Activated CD4-positive, alpha-beta T cell treated with anti-CD3 and anti-CD28 coated beads, Interleukin-2, amount 10 ng/mL, durations not matched to agents 24 days and 14 days (primary cell): ENCODE measurements around the gene BATF. TPM values are rescaled to one million over a fixed set of nuclear protein-coding genes. Genes with fewer than 3 reads are reported as not detected.

Experiments
- DNase-seq: peaks from one replicate; pipeline ENCODE4 v3.0.0; 2022
- H3K27ac Mint-ChIP-seq: one replicate; pipeline ENCODE4 v1.8.0; 2022; ENCODE audit warnings: mild to moderate bottlenecking, mixed read lengths
- H3K27me3 Mint-ChIP-seq: one replicate; pipeline ENCODE4 v1.8.0; 2022; ENCODE audit warnings: mixed read lengths
- H3K36me3 Mint-ChIP-seq: one replicate; pipeline ENCODE4 v1.8.0; 2022; ENCODE audit warnings: low read depth, mild to moderate bottlenecking, mixed read lengths
- H3K4me1 Mint-ChIP-seq: one replicate; pipeline ENCODE4 v1.8.0; 2021; ENCODE audit warnings: mixed read lengths
- H3K4me3 Mint-ChIP-seq: one replicate; pipeline ENCODE4 v1.8.0; 2022; ENCODE audit warnings: mild to moderate bottlenecking, moderate library complexity, mixed read lengths
- H3K9me3 Mint-ChIP-seq: one replicate; pipeline ENCODE4 v1.8.0; 2021; ENCODE audit warnings: mixed read lengths
- intact Hi-C: fragments of 100-400 bp; cut with micrococcal nuclease; formaldehyde crosslinking; loops from one replicate; pipeline ENCODE4 v1.15.1; 2023
- total RNA-seq: library from RNA; stranded (reverse); gene quantifications from 2 replicates; pipeline ENCODE4 v1.2.3, GENCODE V29; 2022

Gene BATF
- total RNA-seq, 1 donor from 2014 or later = 178 TPM

DNA sequence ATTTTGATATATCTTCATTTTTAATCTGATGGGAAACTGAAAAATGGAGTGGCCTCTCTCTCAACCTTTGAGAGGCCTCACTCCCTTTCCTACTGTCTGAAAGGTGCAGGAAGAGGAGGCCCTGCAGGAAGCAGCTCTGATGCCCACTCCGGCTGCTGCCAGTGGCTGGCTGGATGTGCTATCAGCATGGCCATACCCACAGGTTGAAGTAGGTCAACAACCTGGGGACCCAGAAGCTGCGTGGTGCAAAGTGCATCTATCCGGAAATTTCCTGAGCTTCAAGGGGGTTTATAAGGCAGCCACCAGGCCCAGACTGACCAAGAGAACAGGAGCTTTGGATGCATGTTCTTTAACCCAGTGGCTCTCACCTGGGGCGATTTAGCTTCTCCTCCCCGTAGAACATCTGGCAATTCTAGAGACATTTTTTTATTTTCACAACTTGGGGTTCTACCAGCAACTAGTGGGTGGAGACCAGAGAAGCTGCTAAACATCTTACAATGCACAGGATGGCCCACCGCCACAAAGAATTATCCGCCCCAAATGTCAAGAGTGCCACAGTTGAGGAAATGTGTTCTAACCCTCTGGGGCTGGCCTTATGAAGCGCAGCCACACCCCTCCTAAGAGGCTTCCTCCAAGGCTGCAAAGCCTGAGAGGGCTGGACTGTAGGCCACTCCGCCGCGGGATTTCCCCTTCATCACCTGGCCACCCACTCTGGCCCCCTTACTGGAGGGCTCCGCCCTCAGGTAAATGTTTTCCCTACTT lies 8.2 kb upstream of the BATF start:
- Mint-ChIP-seq H3K4me3 (no peak overlapping the region), H3K27ac (no peak overlapping the region), H3K4me1 (peaks cover 42% of the 10 kb centered on the region), H3K36me3 (peaks cover 5% of the 10 kb centered on the region), H3K9me3 (peaks cover 9% of the 10 kb centered on the region), H3K27me3 (no peaks in the 10 kb centered on the region)
- DNase-seq = peak; percentile 57
- intact Hi-C loops = no loop called here

DNA sequence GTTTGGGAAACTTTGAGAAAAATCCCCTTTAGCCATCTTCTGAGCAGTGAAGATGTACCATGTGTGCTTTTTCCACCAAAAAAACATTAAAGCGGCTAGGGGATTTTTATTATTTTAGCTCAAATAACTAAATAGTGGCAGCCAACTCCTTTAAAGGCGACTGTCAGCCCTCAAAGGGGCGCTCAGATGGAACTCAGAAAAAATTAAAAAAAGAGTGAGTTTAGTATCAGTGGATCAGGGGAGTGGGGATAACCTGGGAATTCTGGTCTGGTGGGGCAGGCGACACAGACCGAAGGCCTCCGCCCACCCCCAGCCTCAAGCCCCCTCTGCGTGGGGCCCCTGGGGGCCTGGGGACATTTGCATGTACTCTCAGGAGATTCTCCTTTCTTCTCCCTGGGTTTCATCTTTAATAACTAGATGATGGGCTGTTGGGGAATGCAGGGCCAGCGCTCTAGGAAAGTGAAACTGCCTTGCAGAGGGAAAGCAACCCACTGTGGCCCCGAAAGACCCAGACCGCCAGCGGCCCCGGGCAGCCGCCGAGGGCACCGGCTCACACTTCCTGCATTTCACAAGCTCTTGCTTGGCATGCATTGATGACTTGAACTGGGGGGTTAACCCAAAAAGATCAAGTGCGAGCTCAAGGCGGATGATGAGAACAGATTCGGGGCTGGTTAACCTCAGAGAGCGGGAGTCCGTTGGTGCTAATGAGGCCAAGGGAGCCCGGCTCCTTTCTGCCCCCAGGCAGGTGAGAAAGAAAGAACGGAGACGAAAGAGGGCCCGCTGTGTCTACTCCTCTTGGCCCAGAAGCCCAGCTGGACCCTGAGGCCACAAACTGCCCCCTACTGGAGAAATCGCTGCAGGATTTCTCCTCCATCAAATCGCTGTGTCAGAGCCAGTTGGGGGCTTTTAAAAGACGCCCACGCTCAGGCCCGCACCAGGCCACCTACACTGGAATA lies 7.3 kb upstream of the BATF start:
- H3K27ac Mint-ChIP-seq = peak overlapping the region; percentile 92
- peaks cover 5% of the 10 kb centered on the region for H3K36me3 Mint-ChIP-seq
- no peaks in the 10 kb centered on the region for H3K27me3 Mint-ChIP-seq
- H3K9me3 Mint-ChIP-seq = peaks cover 9% of the 10 kb centered on the region
- DNase-seq = peak; percentile 83
- peak overlapping the region; percentile 83 for H3K4me3 Mint-ChIP-seq
- peaks cover 44% of the 10 kb centered on the region for H3K4me1 Mint-ChIP-seq
- intact Hi-C loops = no loop called here

GRCh38 chr14:75515629-75515996 lies 6.7 kb upstream of the BATF start:
- DNase-seq = peak; percentile 55
- no peaks in the 10 kb centered on the region for H3K27me3 Mint-ChIP-seq
- H3K36me3 Mint-ChIP-seq = peaks cover 5% of the 10 kb centered on the region
- intact Hi-C loops = no loop called here
- peak overlapping the region; percentile 83 for H3K4me3 Mint-ChIP-seq
- peaks cover 9% of the 10 kb centered on the region for H3K9me3 Mint-ChIP-seq
- peak overlapping the region; percentile 60 for H3K27ac Mint-ChIP-seq
- H3K4me1 Mint-ChIP-seq = peaks cover 45% of the 10 kb centered on the region

DNA sequence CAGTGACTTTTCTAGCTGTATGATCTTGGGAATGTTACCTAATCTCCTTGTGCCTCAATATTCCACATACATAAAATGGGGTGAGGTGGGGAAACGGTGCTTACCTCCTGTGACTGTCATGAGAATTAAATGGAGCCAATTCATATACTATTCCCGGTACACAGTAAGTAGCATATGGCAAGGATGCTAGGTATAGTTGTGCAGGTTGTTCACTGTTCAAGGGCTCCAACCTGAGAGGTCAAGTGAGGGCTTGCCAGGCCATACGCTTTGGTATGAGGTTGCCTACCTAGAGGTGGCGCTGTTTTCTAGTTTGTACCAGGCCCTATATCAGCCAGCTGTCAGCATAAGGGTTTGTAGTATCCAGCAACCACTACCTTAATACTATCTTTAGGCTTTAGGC lies 3.6 kb upstream of the BATF start:
- intact Hi-C loops = loop anchor here (2.0 kb wide), 1 partner anchor 136 kb away; no protein-coding TSS in a partner anchor
- DNase-seq = peak; percentile 83
- Mint-ChIP-seq H3K9me3 (no peaks in the 10 kb centered on the region), H3K27ac (no peak overlapping the region), H3K36me3 (peaks cover 16% of the 10 kb centered on the region), H3K4me1 (peaks cover 57% of the 10 kb centered on the region), H3K4me3 (no peak overlapping the region), H3K27me3 (no peaks in the 10 kb centered on the region)

DNA sequence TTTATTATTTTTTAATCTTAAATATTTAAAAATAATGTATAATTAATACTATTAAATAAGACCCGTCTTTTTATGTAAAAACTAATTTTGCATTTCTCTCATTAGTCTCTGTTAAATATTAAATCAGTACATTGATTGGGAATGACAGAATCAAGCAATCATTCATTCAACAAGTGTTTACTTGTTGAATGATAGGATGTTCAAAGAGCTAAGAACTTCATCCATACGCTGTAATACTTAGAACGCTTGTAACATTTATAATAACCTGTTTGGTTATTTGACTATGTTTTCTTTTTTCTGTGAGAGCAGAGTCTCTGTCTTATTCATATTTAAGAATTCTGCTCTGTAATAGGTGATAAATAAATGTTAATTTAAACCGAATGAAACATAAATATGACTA lies 2.9 kb upstream of the BATF start:
- Mint-ChIP-seq H3K4me1 (peaks cover 60% of the 10 kb centered on the region), H3K27ac (no peak overlapping the region), H3K36me3 (peaks cover 24% of the 10 kb centered on the region), H3K9me3 (no peaks in the 10 kb centered on the region), H3K27me3 (no peaks in the 10 kb centered on the region), H3K4me3 (no peak overlapping the region)
- intact Hi-C loops = loop anchor here (2.0 kb wide), 1 partner anchor 135 kb away; no protein-coding TSS in a partner anchor
- no peak for DNase-seq

DNA sequence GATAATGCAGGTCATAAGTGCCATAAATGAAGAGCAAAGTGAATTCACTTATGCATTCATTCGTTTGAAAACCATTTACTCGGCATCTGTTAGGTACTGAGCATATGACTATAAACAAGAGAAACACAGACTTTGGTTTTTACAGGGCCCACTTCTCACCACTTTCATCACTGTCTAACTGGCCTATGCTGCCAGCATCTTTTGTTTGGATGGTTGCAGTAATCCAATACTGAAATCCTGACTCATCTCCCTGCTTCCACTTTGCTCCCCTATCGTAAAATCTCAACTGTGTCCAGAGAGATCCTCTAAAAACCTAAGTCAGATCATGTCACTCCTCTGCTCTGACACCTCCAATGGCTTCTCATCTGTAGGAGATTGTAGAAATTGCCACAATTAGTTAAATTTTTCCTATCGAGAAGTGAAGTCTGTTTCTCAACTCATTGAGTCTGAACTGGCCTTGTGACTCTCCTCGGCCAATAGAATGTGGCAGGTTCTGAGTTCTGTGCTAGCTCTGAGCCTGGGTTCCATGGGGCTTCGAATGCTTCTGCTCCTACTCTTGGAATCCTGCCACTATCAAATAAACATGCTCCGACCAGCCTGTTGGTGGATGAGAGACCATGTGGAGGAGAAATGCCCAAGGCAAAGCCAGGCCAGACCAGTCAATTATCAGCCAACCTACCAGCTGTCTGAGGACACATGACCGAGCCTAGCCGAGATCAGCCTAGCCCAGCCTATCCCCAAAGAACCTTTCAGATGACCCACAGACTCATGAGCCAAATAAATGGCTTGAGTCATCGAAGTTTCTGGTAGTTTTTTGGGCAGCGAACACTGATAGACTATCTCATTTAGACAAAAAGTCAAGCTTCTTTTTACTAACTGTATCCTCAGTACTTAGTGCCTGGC lies 2.2 kb upstream of the BATF start:
- peaks cover 30% of the 10 kb centered on the region for H3K36me3 Mint-ChIP-seq
- no peaks in the 10 kb centered on the region for H3K9me3 Mint-ChIP-seq
- intact Hi-C loops = loop anchor here (2.0 to 5.0 kb wide), 3 partner anchors 33 to 398 kb away; no protein-coding TSS in a partner anchor
- H3K27ac Mint-ChIP-seq = peak overlapping the region; percentile 100
- peak overlapping the region; percentile 39 for H3K4me3 Mint-ChIP-seq
- peaks cover 62% of the 10 kb centered on the region for H3K4me1 Mint-ChIP-seq
- DNase-seq = peak; percentile 51
- H3K27me3 Mint-ChIP-seq = no peaks in the 10 kb centered on the region

GRCh38 chr14:75520852-75521251 lies 1.4 kb upstream of the BATF start:
- no peaks in the 10 kb centered on the region for H3K9me3 Mint-ChIP-seq
- peaks cover 37% of the 10 kb centered on the region for H3K36me3 Mint-ChIP-seq
- H3K4me3 Mint-ChIP-seq = peak overlapping the region; percentile 100
- intact Hi-C loops = loop anchor here (5.0 kb wide), 2 partner anchors 34 to 399 kb away; no protein-coding TSS in a partner anchor
- H3K27ac Mint-ChIP-seq = peak overlapping the region; percentile 100
- H3K4me1 Mint-ChIP-seq = peaks cover 58% of the 10 kb centered on the region
- no peaks in the 10 kb centered on the region for H3K27me3 Mint-ChIP-seq
- DNase-seq = peak; percentile 56

- no peaks in the 10 kb centered on the region for H3K9me3 Mint-ChIP-seq
- H3K36me3 Mint-ChIP-seq = peaks cover 45% of the 10 kb centered on the region
- H3K27ac Mint-ChIP-seq = peak overlapping the region; percentile 100
- intact Hi-C loops = loop anchor here (1.0 to 5.0 kb wide), 6 partner anchors 18 to 399 kb away; no protein-coding TSS in a partner anchor
- DNase-seq = peak; percentile 81
- peak overlapping the region; percentile 100 for H3K4me3 Mint-ChIP-seq
- H3K4me1 Mint-ChIP-seq = peaks cover 59% of the 10 kb centered on the region
- H3K27me3 Mint-ChIP-seq = no peaks in the 10 kb centered on the region
These were observed 662 bp upstream of the BATF start for GRCh38 chr14:75521415-75522199.

- no peaks in the 10 kb centered on the region for H3K9me3 Mint-ChIP-seq
- no peak for DNase-seq
- H3K27me3 Mint-ChIP-seq = no peaks in the 10 kb centered on the region
- H3K4me1 Mint-ChIP-seq = peaks cover 68% of the 10 kb centered on the region
- peaks cover 56% of the 10 kb centered on the region for H3K36me3 Mint-ChIP-seq
- H3K4me3 Mint-ChIP-seq = peak overlapping the region; percentile 100
- intact Hi-C loops = loop anchor here (1.0 to 5.0 kb wide), 7 partner anchors 16 to 401 kb away; no protein-coding TSS in a partner anchor
- H3K27ac Mint-ChIP-seq = peak overlapping the region; percentile 100
These were observed 682 bp downstream of the BATF start for GRCh38 chr14:75522983-75523318.

- Mint-ChIP-seq H3K27ac (peak overlapping the region; percentile 100), H3K9me3 (no peaks in the 10 kb centered on the region), H3K36me3 (peaks cover 64% of the 10 kb centered on the region), H3K27me3 (no peaks in the 10 kb centered on the region), H3K4me1 (peaks cover 71% of the 10 kb centered on the region), H3K4me3 (peak overlapping the region; percentile 100)
- DNase-seq = peak; percentile 70
- intact Hi-C loops = loop anchor here (1.0 to 5.0 kb wide), 3 partner anchors 19 to 401 kb away; no protein-coding TSS in a partner anchor
These were observed 1.5 kb downstream of the BATF start for GRCh38 chr14:75523771-75524171.

- H3K27me3 Mint-ChIP-seq = no peaks in the 10 kb centered on the region
- peak overlapping the region; percentile 100 for H3K4me3 Mint-ChIP-seq
- peak overlapping the region; percentile 18 for H3K27ac Mint-ChIP-seq
- peak; percentile 55 for DNase-seq
- H3K36me3 Mint-ChIP-seq = peaks cover 75% of the 10 kb centered on the region
- H3K9me3 Mint-ChIP-seq = no peaks in the 10 kb centered on the region
- H3K4me1 Mint-ChIP-seq = peaks cover 64% of the 10 kb centered on the region
- intact Hi-C loops = no loop called here
These were observed 3.7 kb downstream of the BATF start for GRCh38 chr14:75525969-75526368.

DNA sequence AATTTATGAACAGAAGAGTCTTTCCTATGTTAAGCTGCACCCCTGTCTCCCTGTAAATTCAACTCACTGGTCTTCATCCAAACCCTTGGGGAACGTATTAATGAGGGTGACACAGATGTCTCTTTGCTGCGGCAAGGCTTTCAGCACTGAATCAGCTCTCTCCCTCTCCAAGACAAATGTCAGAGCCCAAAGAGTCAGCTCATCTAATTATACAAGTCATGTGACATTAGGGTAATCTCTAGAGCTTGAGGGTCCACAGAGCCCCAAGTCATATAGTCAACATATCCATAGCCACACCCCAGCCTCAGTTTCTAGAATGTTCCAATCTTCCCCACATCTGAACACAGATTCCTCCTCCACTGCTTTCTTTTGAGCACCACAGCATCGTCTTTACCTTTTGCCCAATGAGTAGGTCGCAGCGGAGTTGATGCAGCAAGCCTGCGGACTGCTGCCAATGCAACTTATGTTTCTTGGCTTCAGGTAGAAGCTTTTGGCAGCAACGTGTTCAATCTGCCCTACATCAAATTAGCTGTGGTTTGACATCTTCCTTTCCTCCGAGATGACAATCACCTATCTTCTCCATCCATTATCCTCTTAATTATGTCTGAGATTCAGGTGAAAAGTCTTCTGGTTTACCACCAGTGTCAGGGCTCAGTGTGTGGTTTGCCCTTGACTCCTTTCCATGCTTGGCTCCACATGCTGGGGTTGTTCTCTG lies 5.3 kb downstream of the BATF start:
- H3K27ac Mint-ChIP-seq = peak overlapping the region; percentile 47
- peak overlapping the region; percentile 73 for H3K4me3 Mint-ChIP-seq
- intact Hi-C loops = no loop called here
- H3K4me1 Mint-ChIP-seq = peaks cover 64% of the 10 kb centered on the region
- H3K27me3 Mint-ChIP-seq = no peaks in the 10 kb centered on the region
- no peaks in the 10 kb centered on the region for H3K9me3 Mint-ChIP-seq
- peak; percentile 54 for DNase-seq
- H3K36me3 Mint-ChIP-seq = peaks cover 86% of the 10 kb centered on the region
